ENCODE data around the gene R3HDM2.
"Not testable (repeated sequence)": the region's sequence is repeated elsewhere in the genome, so short reads cannot be mapped to it uniquely, and the experiment has no call there.

The R3HDM2 gene

GRCh38 chr12:57319678-57320469 is 111.0 kb downstream of the R3HDM2 start:
- TF ChIP-seq CTCF (IDR thresholded peaks at IDR 0.05; ENCODE audit: low read depth, low read length) = no peak

GRCh38 chr12:57315681-57316080 is 115.2 kb downstream of the R3HDM2 start:
- TF ChIP-seq CTCF (IDR thresholded peaks at IDR 0.05; ENCODE audit: low read depth, low read length) = no peak
- no peak overlapping the region for H3K4me3 ChIP-seq (ENCODE audit: low read depth, low read length)

More at GRCh38 chr12:57319678-57320469, 111.0 kb downstream of the R3HDM2 start:
- no peak overlapping the region for H3K4me3 ChIP-seq (ENCODE audit: low read depth, low read length)

GRCh38 chr12:57312287-57312686 is 118.6 kb downstream of the R3HDM2 start:
- not testable (repeated sequence) for H3K4me3 ChIP-seq (ENCODE audit: low read depth, low read length)

- TF ChIP-seq CTCF (IDR thresholded peaks at IDR 0.05; ENCODE audit: low read depth, low read length) = no peak
- H3K4me3 ChIP-seq (ENCODE audit: low read depth, low read length) = no peak overlapping the region
Observed at GRCh38 chr12:57309420-57309819, 121.4 kb downstream of the R3HDM2 start.

GRCh38 chr12:57300961-57301584 is 129.8 kb downstream of the R3HDM2 start:
- TF ChIP-seq CTCF (IDR thresholded peaks at IDR 0.05; ENCODE audit: low read depth, low read length) = no peak
- no peak overlapping the region for H3K4me3 ChIP-seq (ENCODE audit: low read depth, low read length)

GRCh38 chr12:57299514-57300016 is 131.3 kb downstream of the R3HDM2 start:
- no peak for TF ChIP-seq CTCF (IDR thresholded peaks at IDR 0.05; ENCODE audit: low read depth, low read length)
- no peak overlapping the region for H3K4me3 ChIP-seq (ENCODE audit: low read depth, low read length)

- no peak overlapping the region for H3K4me3 ChIP-seq (ENCODE audit: low read depth, low read length)
- TF ChIP-seq CTCF (IDR thresholded peaks at IDR 0.05; ENCODE audit: low read depth, low read length) = no peak
Observed at GRCh38 chr12:57296291-57296690, 134.6 kb downstream of the R3HDM2 start.

- H3K4me3 ChIP-seq (ENCODE audit: low read depth, low read length) = not testable (repeated sequence)
Observed at GRCh38 chr12:57282073-57282472, 148.8 kb downstream of the R3HDM2 start.

Data from WI38 (cell line).